DMS53 treated with DMSO at 0.1 percent for 48 hours (cell line): ENCODE measurements around the gene SLC12A7.

Experiments
- DNase-seq: peaks from one replicate; lab custom pipeline; 2025; ENCODE audit not compliant: unreplicated experiment; lab: John Stamatoyannopoulos, UW

SLC12A7 gene

DNA sequence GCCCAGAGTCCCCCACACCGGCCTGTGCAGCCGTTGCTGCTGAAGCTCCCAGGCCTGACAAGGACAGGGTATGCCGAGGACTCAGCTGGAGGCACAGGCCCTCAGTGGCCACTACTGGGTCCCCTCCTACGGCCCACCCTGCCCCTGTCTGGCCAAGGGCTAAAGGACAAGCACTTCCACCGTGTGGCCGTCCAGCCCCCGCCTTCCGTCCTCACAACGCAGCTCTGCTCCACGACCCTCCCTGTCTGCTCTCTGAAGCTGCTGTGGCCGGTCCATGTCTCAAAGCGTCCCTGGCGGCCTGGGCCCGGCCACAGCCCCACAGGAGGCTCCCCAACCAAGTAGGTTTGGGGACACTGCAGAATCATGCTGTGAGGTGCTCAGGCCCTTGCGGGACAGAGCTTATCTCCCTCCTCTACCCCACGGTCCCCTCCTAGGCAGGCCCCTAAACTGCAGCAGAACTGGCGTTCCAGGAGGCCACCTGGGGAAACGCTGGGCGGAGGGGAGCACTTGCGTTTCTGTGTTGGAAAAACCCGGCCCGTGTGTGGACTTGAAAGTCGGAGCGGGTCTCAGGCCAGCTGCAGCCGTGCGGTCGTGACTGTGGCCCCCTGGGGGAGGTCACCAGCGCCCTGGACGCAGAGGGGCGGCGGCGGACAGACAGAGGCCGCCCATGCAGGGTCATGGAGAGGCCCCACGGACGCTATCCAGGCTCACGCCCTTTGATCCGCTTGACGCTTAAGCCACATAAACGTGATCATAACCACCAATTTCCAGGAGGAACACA lies 57.7 kb downstream of the SLC12A7 start:
- DNase-seq = no peak

DNA sequence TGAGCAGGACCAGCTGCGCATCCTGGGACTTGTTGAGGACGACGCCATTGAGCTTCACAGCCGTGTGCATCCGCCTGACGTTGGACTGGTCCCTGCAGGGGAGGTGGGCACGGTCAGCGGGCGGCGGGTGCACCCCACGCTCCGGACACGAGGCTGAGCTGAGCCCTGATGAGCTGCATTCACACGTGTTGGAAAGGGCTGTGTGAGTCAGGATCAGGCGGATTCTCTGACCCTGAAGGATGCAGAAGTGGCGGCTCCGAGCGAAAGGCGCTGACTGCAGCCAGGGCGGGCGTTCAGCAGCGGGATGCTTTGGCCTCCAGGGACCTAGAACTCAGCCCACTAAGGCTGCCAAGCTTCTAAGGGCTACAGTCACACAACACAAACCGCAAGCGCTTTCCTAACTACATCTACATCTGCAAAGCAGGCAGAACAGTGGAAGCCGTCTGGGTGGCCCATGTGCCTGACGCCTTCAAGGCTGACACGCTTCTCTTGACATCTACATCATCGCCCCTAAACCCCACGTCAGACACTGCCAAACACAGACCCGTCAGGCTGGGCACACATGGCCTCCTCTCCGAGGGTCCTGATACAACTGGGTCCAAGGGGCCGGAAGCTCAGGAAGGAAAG lies 58.4 kb downstream of the SLC12A7 start:
- DNase-seq = no peak

DNA sequence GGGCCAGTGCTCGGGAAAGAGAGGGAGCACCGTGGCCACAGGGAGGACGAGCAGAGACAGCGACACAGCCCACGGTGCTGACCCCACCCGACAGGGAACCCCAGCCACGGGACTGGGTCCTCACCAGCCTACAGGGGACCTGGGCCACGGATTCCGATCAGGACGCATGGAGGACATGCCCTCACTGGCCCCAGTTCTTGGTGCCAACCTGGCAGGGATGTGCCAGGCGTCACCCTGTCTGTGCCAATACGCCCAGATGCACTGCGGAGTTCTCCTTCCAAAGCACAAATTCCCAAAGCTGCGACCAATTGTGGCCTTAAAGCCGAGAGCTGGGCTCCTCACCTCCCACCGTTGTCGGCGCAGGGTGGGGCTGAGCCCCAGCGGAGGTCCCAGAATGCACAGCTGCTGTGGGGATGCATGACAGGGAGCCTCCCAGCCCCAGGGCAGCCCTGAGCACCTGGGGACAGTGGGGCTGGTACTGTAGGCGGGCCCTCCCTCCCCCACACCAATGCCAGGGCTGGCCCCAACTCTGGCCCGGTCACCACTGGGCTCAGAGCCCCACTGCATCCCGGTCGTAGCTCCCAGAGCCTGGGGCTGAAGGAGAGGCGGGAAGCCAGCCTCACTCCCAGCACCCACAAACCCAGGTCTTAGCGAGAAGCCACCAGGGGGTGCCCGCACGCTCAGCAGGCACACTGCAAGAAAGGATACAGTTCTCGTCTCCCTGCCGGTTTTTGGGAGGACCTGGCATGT lies 59.0 kb downstream of the SLC12A7 start:
- DNase-seq = no peak

DNA sequence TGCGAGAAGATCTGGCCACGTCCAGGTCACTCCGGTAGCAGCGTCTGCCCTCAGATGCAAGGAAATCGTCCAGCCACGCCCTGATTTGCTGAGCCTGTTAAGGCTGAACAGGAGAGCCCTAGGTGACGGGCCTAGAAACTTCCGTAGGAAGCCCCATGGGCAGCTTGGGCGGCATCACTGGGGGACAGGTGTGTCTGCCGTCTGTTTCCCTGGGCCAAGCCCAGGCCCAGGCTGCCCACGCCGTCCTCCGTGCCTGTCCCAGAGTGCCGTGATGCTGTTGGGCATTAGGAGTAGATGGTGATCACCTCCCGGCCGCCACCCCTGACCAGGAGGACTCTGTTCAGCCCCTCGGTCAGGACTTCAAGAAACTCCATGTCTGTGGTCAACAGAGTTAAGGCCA lies 59.8 kb downstream of the SLC12A7 start:
- no peak for DNase-seq

DNA sequence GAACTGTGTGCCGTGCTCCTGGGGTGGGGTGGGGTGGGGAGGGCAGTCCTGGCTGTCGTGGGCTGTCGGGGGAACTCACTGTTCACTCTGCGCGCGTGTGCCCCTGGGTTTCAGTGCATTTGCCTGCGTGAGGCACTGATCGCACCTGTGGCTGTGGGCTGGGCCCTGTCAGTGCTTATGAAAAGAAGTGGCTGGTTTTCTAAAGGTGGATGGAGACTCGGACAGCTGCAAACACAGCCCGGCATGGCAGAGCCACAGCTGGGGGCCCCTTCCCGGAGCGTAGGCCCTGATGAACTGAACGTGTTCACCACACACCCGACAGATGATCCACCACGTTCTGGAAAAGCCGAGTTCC lies 60.5 kb downstream of the SLC12A7 start:
- no peak for DNase-seq

DNA sequence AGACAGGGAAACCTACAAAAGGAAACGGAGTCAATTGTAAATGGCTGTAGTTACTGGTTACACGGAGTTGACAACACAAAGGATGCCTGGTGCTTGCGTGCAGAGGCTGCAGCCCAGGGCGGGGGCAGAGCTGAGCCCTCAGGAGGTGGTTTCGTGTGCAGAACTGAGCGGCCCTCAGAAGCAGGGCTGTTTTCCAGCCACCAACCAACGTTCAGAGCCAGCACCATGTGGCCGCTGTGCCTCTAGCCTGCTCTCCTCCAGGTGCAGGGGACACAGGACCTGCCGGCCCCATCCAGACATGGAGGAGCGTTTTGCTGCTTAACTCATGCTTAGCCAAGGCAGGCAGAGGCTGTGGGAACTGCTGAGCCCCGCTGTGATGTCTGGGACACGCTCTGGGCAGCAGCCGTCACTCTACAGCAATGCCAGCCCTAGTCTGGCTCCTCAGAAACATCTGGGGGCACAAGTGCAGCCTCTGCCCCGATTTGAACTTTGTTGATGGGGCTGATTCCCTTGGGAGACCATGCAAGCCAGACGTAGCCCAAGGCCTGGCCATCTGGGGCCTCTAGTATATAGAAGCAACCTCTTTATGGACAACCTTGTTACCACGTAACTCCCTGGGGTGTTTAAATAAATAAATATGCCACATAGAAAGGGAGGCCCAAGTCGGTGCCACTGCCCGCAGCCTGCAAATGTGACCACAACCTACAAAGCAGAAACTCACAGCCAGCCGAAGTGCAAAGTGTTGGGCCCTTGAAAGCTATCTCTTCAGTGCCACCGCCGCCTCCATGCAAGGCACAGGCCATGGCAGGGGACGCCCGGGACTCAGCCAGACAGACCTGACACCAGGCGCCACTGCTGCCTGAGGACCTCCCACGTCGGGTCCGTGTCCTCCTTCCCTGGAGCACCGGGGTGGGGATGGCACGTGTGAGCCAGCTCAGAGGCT lies 61.2 kb downstream of the SLC12A7 start:
- no peak for DNase-seq

DNA sequence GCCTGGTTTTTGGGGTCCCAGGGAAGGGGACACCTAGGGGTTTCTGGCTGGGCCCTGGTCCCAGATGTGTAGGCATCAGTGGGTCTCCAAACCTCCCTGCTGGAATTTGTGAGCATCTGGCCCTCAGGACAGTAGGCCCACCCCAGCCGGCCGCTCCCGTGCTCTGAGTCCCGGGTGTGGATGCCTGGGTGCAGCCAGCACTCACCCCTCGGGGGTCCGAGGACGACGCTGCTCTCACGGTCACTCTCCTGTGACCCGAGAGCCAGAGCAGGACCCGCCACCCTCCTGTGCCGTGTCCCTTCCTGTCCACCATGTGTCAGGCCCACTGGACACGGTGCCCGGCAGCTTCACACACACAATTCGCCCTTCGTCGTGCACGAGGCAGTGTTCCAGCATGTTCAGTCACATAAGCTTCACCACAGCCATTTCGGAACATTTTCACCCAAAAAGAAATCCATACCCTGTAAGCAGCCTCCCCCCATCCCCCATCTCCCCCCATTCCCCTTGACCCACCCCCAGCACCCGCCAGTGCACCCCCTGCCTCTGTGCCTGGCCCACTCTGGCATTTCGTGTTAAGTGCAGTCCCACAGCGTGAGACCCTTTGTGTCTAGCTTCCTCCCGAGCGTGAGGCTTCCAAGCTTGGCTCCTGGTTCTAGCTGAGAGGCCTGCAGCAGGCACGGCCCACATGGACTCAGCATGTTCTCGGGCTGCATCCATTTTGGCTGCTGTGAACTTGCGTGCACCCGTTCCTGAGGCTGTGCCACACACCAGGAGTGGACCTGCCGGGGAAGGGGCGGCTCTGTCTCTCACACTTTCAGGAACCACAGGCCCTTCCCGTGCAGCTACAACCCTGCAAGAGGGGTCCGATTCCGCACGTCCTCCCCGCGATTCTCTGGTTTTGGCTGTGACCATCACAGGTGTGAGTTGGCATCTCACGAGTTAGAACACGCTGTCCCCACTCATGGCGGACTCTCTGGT lies 62.7 kb downstream of the SLC12A7 start:
- no peak for DNase-seq

DNA sequence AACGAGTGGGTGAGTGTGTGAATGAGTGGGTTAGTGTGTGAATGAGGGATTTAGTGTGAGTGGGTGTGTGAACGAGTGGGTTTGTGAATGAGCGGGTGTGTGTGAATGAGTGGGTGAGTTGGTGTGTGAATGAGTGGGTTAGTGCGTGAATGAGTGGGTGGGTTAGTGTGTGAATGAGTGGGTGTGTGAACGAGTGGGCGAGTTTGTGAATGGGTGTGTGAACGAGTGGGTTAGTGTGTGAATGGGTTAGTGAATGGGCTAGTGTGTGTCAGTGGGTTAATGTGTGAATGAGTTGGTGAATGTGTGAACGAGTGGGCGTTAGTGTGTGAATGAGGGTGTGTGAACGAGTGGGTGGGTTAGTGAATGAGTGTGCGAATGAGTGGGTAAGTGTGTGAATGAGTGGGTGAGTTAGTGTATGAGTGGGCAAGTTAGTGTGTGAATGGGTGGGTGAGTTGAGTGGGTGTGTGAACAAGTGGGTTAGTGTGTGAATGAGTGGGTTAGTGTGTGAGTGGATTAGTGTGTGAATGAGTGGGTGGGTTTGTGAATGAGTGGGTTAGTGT lies 63.6 kb downstream of the SLC12A7 start:
- DNase-seq = no peak

DNA sequence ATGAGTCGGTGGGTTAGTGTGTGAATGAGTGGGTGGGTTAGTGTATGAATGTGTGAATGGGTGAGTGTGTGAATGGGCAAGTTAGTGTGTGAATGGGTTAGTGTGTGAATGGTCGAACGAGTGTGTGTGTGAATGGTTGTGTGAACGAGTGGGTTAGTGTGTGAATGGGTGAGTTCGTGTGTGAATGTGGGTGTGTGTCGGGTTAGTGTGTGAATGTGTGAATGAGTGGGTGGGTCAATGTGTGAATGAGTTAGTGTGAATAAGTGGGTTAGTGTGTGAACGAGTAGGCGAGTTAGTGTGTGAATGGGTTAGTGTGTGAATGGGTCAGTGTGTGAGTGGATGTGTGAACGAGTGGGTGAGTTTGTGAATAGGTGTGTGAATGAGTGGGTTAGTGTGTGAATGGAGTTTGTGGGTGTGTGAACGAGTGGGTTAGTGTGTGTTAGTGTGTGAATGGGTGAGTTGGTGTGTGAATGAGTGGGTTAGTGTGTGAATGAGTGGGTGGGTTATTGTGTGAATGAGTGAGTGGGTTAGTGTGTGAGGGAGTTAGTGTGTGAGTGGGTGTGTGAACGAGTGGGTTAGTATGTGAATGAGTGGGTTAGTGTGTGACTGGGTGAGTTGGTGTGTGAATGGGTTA lies 64.4 kb downstream of the SLC12A7 start:
- no peak for DNase-seq

DNA sequence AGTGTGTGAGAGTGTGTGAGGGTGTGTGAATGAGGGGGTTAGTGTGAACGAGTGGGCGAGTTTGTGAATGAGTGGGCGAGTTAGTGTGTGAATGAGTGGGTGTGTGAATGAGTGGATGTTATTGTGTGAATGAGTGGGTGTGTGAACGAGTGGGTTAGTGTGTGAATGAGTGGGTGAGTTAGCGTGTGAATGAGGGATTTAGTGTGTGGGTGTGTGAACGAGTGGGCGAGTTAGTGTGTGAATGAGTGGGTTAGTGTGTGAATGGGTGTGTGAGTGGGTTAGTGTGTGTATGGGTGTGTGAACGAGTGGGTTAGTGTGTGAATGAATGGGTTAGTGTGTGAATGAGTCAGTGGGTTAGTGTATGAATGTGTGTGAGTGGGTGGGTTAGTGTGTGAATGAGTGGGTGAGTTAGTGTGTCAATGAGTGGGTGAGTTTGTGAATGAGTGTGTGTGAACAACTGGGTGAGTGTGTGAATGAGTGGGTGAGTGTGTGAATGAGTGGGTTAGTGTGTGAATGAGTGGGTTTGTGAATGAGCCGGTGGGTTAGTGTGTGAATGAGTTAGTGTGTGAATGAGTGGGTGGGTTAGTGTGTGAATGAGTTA lies 65.8 kb downstream of the SLC12A7 start:
- DNase-seq = no peak

DNA sequence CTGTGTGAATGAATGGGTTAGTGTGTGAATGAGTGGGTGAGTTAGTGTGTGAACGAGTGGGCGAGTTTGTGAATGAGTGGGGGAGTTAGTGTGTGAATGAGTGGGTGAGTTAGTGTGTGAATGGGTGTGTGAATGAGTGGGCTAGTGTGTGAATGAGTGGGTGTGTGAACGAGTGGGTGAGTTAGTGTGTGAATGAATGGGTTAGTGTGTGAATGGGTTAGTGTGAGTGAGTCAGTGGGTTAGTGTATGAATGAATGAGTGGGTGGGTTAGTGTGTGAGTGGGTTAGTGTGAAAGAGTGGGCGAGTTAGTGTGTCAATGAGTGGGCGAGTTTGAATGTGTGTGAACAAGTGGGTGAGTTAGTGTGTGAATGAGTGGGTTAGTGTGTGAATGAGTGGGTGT lies 67.7 kb downstream of the SLC12A7 start:
- no peak for DNase-seq

DNA sequence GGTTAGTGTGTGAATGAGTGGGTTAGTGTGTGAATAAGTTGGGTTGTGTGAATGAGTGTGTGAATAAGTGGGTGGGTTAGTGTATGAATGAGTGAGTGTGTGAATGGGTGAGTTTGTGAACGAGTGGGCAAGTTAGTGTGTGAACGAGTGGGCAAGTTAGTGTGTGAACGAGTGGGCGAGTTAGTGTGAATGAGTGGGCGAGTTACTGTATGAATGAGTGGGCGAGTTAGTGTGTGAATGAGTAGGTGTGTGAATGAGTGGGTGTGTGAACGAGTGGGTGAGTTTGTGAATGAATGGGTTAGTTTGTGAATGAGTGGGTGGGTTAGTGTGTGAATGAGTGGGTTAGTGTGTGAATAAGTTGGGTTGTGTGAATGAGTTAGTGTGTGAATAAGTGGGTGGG lies 68.5 kb downstream of the SLC12A7 start:
- no peak for DNase-seq

DNA sequence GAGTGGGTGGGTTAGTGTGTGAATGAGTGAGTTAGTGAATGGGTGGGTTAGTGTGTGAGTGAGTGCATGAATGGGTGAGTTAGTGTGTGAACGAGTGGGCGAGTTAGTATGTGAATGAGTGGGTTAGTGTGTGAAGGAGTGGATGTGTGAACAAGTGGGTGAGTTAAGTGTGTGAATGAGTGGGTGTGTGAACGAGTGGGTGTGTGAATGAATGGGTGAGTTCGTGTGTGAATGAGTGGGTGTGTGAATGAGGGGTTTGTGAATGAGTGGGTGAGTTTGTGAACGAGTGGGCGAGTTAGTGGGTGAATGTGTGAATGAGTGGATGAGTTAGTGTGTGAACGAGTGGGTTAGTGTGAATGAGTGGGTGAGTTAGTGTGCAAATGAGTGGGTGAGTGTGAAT lies 69.2 kb downstream of the SLC12A7 start:
- no peak for DNase-seq

DNA sequence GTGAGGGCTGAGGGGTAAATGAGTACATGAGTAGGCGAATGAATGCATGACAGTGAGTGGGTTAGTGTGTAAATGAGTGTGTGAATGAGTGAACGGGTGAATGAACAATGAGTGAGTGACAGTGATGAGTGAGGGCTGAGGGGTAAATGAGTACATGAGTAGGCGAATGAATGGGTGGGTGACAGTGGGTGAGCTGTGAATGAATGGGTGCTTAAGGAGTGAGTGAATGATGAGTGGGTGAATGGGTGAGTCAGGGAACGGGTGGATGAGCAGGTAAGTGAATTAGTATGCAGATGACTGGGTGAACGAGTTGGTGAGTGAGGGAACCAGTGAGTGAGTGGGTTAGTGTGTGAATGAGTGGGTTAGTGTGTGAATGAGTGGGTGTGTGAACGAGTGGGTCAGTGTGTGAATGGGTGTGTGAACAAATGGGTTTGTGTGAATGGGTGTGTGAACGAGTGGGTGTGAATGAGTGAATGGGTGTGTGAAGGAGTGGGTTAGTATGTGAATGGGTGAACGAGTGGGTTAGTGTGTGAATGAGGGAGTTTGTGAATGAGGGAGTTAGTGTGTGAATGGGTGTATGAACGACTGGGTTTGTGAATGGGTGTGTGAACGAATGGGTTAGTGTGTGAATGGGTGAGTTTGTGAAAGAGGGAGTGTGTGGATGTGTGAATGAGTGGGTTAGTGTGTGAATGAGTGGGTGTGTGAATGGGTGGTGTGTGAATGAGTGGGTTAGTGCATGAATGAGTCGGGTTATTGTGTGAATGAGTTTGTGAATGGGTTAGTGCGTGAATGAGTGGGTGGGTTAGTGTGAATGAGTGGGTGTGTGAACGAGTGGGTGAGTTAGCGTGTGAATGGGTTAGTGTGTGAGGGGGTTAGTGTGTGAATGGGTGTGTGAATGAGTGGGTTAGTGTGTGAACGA lies 70.4 kb downstream of the SLC12A7 start:
- DNase-seq = no peak

DNA sequence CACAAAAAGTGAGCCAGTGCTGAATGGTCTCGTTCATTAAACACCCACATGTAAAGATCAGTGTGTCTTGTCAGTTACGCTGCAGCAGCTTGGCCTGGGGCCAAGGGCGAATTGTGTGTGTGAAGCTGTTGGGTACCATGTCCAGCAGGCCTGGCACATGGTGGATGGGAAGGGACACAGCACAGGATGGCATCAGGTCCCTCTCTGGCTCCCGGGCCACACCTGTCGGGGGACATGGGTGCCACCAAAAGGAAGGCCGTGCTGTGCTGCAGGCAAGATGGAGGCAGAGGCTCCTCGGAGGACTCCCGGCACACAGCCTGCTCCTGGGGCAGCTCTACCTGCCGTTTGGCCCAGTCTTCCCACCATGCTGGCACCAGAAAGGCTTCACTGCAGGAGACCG lies 71.3 kb downstream of the SLC12A7 start:
- DNase-seq = no peak

DNA sequence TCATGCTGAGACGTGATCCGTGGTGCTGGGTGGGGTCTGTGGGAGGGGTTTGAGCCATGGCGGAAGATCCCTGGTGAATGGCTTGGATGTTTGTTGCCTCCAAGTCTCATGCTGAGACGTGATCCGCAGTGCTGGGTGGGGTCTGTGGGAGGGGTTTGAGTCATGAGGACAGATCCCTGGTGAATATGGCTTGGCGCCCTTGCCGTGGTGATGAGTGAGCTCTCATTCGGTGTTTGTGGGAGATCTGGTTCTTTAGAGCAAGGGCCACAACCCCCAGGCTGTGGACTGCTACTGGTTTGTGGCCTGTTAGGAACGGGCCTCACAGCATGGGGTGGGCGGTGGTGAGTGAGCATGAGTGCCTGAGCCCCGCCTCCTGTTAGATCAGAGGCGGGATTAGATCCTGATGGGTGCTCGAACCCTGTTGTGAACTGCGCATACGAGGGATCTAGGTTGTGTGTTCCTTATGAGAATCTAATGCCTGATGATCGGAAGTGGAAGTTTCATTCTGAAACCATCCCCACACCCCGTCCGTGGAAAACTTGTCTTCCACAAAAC lies 72.1 kb downstream of the SLC12A7 start:
- no peak for DNase-seq

DNA sequence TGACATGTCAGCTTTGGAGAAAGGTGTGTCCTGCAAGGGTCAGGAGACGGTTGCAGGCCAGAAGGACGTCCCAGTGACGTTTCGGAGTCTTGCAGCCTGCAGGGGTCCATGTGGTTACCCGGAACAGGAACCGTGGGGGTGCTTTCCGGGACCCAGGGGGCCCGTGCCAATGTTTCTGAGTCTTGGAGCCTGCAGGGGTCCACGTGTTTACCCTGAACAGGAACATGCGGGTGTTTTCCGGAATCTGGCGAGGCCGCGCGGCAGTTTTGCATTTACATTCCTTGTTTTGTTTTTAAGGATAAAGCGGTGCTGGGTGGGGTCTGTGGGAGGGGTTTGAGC lies 72.7 kb downstream of the SLC12A7 start:
- DNase-seq = no peak
